NCI-H460 (cell line): ENCODE data around the gene TNPO3. TPM values are rescaled to one million over a fixed set of nuclear protein-coding genes. Genes with fewer than 3 reads are reported as not detected.
"Not testable (repeated sequence)": the region's sequence is repeated elsewhere in the genome, so short reads cannot be mapped to it uniquely, and the experiment has no call there.

Experiments
- DNase-seq: peaks from one replicate; pipeline ENCODE4 v3.0.0-alpha.2; 2016; ENCODE audit warnings: low read depth; ENCODE audit errors: extremely low read depth
- total RNA-seq: library from RNA; depleted of rRNA; stranded (reverse); fragments of >200 nt; shearing (Covaris generic); gene quantifications from 2 replicates; pipeline ENCODE4 v1.2.3, GENCODE V29; 2014

TNPO3 gene
- total RNA-seq, 1 experiment from 2014 or later, result 60.4 TPM

DNA sequence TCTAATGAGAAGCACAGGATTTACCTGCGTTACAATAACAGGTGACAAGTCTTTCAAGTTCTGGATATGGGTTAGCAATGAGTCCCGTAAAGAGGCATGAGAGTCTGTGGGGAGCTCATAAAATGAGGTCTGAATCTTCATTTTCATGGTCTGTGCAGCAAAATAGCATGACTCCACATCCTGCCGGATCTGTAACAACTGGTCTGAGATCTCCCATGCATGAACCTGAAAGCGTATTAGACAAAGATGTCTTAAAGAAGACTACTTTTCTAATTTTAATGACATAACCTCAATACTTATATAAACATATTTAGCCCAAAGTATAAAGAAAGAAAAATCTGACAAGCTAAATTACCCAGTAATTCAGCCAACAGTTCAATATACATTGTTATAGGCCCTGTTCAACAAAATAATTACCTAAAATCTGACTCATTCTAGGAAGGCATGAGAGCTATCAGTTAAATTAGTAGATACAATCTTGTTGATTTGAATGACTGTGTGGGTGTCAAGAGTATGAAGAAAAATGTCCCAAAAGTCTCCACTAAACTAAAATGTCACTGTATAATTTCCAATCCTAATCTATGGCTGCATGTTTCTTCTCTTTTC is 36.9 kb downstream of the TNPO3 start:
- DNase-seq, result no peak

DNA sequence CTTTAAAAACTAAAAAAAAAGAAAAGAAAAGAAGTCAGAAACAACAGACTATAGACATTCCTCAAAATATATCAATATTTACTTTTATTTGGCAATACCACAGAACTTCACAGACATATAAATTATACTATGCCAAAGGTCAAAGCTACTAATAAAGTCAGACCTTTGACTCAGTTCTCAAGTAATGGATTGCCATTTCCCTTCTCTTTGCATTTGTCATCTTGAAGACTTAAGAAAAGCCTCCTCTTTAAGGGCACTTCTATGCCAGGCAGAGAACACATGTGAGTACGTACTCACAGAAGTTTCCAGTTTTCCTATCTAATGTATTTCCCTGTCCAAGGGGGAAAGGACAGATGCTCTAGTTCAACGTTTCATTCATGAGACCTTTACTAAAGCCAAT is 37.6 kb downstream of the TNPO3 start:
- DNase-seq, result no peak

DNA sequence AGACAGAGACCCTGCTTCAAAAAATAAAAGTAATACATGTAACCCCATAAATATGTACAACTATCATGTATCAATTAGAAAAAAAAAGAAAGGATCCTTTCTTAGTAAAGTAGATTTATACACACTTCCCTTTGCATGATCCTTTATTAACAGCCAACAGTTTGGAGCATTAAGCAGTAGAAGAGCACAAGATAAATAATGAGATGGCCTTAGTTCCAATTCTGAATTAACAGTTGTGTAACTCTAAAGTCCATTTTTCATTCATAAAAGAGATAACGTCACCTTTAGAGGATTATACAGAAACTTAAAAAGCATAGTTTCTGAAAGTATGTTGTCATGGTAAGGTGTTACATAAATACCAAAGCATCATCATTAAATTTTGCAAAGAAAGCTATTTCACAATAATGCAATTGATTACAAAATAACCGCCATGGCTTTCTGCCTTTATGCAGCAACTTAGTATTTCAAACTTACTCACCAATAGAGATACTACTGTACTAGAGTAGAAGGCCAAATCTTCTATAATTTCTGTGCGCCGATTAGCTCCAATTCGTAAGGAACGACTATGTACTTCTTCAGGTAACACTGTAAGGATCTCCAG is 40.3 kb downstream of the TNPO3 start:
- no peak for DNase-seq

DNA sequence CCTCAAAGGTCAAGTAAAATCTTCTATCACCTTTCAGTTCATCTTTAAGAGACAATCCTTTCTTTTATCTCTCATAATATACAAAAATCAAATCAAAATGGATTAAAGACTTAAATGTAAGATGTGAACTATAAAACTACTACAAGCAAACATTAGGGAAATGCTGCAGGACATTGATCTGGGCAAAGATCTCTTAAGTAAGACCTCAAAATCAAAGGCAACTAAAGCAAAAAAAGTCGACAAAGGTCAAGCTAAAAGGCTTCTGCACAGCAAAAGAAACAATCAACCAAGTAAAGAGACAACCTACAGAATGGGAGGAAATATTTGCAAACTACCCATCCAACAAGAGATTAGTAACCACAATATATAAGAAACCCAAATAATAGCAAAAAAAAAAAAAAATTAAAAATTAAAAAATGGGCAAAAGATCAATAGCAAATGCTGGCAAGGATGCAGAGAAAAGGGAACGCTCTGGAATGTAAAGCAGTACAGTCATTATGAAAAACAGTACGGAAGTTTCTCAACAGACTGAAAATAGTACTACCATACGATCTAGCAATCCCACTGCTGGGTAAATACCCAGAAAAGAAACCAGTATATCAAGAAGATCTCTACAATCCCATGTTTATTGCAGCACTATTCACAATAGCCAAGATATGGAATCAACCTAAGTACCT is 41.7 kb downstream of the TNPO3 start:
- no peak for DNase-seq

DNA sequence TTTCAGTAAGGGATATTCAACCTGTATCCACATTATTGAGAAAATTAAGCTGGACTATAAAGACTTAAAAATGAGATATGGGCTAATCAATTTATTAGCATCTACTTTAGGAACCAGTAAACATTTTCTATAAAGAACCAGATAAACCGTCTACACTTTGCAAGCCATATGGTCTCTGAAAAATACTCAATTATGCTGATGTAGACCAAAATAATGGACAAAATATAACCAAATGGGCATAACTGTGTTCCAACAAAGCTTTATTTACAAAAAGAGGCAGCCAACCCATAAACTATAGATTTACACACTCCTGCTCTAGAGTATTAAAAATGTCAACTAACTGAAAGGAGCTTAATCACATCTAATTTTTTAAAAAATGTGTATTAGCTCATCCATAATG is 42.3 kb downstream of the TNPO3 start:
- no peak for DNase-seq

DNA sequence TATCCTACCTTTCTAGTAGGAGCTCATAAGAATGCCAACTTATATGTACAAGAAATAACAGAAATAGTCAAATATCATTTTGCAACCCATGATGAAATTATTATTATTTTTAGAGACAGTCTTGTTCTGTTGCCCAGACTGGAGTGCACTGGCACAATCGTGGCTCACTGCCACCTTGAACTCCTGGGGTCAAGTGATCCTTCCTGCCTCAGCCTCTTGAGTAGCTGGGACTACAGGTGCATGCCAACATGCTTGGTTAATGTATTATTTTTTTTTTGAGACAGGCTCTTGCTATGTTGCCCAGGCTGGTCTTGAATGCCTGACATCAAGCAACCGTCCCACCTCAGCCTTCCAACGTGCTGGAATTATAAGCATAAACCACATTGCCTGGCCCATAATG is 44.8 kb downstream of the TNPO3 start:
- no peak for DNase-seq

DNA sequence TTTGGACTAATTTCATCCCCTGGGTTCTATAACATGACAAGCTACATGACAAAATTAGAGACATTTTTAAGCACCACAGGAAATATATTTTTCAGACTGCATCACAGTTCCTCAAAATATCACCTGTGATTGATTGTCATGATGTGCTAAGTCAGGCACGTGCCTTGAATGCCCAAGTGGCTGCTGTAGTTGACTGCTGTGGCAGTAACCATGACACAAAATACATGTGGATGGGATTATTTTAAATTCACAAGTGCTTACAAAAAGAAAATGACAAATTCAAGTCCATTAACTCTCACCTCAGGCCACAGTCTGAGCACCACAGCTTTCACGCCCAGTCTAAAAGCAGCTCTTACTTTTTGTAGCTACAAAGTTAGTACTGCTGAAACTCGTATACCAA is 45.5 kb downstream of the TNPO3 start:
- no peak for DNase-seq

DNA sequence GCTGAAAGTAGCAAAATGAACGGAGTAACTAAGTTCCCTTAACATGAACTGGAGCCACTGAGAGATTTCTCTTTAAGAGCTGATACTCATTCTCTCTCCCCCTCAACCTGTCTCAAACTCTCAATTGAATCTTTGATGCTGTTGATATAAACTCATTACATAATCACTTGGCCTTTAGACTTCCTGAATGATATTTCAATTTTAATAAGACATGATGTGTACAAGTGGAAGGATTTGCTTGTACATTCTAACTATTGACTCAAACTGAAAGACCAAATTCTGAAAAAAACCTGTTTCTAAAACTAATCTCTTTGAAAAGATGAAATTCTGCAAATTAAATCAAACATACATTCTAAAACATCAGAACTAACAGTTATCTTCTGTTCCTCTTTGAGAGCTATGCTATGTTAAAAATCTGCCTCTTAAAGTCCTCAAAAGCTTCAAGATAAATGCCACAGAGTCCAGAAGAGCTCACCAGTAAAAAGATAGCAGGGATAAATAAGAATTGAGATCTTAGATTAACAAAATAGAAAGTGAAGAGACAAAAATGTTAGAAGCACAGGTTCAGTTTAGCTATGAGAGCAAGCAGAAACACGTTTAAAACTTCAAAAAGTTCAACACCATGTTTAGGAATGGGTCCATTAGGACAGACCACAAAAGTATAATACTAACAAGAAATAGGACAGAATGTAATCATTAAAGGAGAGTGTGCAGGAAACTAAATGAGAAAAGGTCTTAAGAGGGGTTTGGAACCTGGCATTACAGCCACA is 46.1 kb downstream of the TNPO3 start:
- DNase-seq, result no peak

DNA sequence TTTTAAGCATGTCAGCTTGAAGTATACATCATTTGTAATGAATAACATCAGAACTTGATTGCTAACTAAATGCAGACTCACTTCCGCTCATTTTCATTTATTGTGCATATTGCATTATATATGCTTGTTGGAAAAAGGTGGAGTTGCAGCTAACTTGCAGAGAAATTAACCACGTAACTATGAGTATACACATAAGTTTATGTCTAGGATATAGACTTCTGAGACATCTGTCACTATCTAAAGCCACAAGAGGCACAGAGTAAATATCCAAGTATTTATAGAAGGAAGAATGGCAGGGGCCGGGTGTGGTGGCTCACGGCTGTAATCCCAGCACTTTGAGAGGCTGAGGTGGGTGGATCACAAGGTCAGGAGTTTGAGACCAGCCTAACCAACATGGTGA is 47.3 kb downstream of the TNPO3 start:
- no peak for DNase-seq

DNA sequence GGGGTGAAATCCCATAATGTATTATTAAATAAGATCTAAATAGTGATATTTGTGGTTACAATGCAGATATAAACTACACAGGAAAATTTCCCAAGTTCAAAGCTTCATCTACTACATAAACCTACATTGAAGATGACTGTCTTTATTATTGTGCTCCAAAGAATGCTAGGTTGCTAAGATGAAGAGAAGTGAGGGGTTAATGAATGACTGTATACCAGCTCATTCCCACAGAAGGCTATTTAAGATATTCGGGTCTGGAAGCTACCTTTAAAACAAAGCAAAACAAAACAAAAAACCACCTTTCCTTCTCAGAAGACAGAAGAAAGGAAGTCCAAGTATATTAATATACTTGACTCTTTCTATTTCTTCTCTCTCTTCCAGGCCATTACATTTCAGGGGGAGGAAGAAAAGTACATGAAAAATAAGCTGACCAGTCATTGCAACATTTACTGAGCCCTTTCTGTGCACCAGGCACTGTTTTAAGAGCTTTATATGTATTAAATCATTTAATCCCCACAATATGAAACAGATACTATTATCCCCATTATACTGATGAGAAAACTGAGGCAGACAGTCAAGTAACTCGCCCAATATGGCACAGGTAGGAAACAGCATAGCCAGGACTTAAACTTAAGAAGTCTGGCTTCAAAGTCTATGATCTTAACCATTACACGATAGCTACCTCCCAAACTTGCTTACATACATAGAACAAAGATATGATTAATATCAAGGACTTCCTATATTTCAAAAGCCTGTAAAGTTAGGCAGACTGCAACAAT is 48.1 kb downstream of the TNPO3 start:
- no peak for DNase-seq

DNA sequence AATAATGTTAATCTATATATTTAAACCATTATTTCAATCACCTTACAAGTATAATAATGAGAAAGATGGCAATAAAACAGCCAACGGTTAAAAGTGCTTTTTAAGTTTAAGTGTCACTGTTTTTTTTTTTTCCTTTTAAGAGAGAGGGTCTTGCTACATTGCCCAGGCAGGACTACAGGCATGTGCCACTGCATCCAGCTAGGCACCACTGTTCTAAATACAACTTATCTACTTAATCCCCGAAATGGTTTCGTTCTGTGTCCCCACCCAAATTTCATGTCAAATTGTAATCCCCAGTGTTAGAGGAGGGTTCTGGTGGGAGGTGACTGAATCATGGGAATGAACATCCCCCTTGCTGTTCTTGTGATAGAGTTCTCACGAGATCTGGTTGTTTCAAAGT is 49.7 kb downstream of the TNPO3 start:
- no peak for DNase-seq

DNA sequence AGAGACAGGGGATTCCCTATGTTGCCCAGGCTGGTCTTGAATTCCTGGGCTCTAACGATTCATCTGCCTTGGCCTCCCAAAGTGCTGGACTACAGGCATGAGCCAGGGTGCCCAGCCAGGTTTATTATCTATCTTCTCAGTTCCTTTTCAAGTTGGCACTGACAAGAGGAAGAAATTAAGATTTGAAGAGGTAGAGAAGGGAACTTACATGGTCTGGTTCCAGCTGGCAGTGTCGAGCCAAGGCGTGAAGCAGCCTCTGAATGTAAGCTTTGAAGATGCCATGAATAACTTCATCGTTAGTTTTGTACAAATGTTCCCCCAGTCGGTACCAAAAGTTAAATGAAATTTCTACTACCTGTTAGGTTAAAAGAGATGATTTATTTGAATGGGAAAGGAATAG is 57.7 kb downstream of the TNPO3 start:
- DNase-seq, result no peak

DNA sequence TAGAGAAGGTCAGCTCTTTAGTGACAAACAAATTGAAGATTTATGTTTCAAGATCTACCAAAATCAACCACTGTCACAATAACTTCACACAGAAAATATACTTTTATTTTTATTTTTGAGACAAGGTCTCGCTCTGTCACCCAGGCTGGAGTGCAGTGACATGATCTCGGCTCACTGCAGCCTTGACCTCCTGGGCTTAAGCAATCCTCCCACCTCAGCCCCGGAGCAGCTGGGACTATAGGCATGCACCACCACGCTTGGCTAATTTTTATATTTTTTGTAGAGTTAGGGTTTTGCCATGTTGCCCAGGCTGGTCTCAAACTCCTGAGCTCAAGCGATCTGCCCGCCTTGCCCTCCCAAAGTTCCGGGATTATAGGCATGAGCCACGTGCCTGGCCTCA is 60.4 kb downstream of the TNPO3 start:
- DNase-seq, result not testable (repeated sequence)

DNA sequence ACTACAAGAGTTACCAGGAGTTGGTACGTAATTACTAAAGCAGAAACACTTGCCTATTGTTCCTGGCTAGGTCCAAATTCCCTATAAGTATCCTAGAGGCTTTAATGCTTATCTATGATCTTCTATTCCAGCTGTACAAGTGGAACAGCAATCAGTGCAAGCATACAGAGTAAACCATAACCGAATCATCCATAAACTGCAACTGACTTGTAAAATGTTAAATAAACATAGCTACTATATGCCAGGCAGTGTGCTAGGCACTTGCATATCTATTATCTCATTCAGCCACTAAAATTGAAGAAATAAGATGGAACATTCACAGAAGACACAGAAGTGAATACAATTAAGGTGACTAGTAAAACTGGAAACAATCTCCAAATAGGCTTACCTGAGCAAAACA is 61.5 kb downstream of the TNPO3 start:
- DNase-seq, result no peak

DNA sequence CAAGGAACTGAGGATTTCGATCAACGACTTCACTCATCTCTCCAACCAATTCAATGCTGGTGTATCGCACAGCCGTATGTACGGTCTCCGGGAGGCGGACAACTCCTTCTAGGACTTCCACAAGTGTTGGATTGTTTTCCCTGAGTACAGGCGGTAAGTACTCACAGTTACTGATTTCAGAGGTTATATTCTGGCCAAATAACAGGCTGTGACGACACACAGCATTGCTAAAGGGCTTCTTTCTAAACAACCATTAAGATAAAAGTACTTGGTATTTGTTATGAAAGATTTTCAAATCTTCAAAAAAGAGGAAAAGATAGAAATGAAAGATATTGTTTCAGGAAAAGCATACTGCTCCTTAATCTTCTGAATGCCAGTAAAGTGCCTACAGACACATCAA is 65.0 kb downstream of the TNPO3 start:
- no peak for DNase-seq

DNA sequence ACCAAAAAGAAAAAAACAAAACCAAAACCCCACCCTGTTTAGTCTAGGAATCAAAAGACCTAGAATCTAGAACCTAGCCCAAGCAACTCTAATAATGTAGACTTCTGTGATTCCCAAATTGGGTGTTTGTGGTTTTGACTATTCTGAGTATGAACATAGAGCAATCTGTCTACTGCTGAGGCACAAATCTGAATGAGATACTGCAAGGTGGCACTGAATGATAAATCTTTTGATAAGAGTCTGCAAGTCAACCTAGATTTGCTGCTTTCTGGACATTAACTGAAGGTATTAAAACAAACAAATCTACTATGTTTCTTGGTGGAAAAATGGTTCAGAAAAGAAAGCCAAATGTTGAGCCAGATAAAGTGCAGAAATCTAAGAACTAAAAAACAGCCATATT is 66.5 kb downstream of the TNPO3 start:
- DNase-seq, result no peak

DNA sequence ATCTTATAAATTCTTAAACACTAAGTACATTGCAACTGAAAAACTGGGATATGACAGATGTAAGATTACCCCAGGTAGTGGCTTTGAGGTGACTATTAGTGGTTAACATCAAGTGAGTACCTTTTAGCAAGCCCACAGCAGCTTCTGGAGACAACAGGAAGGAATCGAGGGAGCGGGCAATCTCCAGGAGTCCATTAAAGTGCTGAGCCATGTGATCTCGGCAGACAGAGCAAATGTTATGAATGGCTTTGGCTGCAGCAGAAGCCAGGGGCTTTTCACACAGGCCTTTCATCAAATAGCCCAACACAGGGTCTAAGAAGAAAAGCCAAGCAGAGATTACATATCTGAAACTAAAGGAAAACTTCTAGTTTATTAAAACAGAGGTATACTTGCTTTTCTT is 68.3 kb downstream of the TNPO3 start:
- no peak for DNase-seq

DNA sequence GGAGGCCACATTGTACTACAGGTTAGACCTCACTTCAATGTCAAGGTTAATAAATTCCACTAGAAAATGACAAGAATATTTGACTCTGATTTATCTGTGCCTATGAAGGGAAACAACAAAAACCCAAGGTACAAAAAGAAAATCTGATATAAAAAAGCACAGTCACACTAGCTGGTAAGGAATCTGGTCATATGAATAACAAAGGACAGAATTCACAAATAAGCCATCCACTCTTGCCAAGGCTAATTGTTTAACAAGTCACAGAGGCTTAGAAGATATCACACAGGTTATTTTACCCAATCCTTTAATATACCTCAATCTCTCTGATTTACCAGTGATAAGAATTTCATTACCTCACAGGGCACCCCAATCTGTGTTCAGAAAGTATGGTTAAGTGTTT is 69.3 kb downstream of the TNPO3 start:
- DNase-seq, result no peak

DNA sequence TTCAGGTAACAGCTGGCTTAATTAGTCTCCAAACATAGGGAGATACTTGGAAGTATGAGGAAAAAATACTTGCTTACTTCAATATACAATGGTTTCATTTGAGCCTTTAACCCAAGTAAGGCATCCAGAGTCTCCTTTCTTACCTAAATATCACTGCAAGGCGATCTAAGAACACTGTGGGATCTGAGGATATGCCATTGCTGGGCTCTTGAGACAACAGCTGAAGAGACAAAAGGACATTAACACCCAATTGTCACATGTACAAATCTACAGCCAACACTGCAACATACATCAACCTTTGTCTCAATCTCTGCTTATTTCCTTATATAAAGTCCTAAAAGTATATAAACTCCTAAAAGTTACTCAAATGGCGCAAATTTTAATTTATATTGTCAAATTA is 72.8 kb downstream of the TNPO3 start:
- DNase-seq, result no peak

DNA sequence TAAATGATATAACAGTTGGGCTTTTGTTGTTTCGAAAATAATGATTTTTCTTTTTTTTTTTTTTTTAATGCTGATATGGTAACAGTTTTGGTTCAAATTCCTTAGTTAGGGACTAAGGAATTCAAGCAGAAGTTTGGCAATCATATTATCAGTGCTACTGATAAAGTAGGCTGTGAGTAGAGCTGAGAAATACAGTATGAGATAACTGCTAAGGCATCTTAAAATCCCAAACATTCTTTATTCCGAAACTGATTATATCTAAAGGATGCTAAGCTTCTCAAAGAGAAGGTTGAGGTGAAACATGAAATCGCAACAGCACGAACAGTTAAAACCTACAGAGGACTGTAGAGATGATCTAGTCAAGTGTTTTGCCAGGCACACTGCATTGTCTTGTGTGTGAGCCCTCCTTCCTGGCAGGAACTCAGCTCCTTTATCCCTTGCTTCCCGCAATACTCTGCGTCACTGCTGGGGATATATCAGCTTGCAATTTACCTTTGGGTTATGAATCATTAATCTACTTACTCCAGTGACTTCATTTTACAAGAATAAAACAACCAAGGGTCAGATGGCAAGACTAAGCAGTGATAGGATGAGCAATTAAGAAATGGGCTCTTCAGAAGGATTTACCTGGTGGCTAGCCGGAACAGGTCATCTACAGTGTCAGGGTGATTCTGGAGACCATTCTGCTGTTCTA is 80.5 kb downstream of the TNPO3 start:
- DNase-seq, result no peak
